ENCODE measurements around the gene RASL10A.

Gene RASL10A

DNA sequence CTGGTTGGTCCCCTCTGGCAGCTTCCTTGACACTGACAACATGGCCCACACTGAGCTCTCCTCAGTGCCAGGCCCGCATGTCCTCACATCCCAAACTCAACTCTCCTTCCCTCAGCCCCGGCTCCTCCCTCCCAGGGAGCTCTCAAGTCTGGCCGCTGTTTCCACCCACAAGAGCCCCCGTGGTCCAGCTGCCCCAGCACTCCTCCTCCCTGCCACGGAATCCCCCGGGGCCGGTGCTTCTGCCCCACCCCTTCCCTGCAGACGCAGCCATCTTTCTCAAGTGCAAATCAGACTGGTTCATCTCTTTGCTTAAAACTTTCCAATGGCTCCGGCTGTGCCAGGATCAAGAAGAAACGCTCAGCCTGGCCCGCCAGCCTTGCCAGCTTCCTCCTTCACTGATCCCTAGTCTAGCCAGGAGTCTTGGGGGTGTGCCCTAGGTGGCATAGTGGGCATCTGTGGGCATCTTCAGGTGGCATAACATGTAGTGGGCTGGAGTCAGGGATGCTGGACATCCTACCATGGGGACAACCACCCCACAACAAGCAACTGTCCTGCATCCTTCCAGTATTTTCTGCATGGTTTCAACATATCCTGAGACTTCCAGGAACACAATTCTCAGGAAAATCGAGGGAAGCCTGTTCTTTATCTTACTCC, 22.3 kb upstream of the RASL10A start:
- H3K9ac ChIP-seq (ENCODE audit: low read depth, low read length) = no peak overlapping the region
- no peak overlapping the region for H3K4me3 ChIP-seq (ENCODE audit: low read length)
- H3K4me2 ChIP-seq (ENCODE audit: low read length) = no peak overlapping the region
- peaks cover 10% of the 10 kb centered on the region for H3K4me1 ChIP-seq (ENCODE audit: control insufficient read depth, insufficient read depth, low read length)
- H3K27me3 ChIP-seq (ENCODE audit: control insufficient read depth, insufficient read depth, low read length) = no peaks in the 10 kb centered on the region
- peaks cover 77% of the 10 kb centered on the region for H3K36me3 ChIP-seq (ENCODE audit: insufficient read depth, low read length)
- no peaks in the 10 kb centered on the region for H3K9me3 ChIP-seq (replicated peaks; ENCODE audit: low read length)

DNA sequence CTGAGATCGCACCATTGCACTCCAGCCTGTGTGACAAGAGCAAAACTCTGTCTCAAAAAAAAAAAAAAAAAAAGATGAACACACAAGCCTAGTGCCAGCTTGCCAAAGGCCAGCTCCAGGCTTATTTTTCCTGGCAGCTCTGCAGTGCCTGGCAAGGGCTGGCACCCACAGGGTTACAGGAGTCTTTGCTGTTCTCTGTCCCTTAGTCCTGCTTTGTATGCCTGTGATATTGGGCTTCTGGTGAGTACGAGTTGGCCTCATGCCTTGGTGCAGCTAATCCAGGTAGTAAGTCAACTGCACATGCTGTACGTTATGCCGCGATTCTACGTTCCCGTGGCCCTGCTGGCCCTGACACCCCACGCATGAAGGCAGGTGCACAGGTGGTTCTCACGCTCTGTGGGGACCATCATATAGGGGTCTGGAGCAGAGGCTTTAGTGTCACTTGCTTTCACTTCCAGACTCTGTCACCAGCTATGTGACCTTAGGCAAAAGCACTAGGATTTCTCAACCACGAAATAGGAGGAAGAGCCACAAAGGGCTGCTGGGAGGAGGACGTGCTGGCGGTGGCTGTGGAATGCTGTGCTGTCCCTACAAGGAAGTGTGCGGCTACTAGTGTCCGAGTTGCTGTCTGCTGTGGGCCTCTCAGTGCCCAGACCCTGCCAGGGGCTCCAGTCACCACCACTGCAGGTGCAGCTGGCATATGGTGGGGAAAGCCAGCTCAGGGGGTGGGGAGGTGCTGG, 21.4 kb upstream of the RASL10A start:
- Histone ChIP-seq H3K36me3 (ENCODE audit: insufficient read depth, low read length) (peaks cover 79% of the 10 kb centered on the region), H3K4me2 (ENCODE audit: low read length) (no peak overlapping the region), H3K4me1 (ENCODE audit: control insufficient read depth, insufficient read depth, low read length) (peaks cover 10% of the 10 kb centered on the region)

GRCh38 chr22:29335656-29336055, 20.2 kb upstream of the RASL10A start:
- Histone ChIP-seq H3K9me3 (replicated peaks; ENCODE audit: low read length) (no peaks in the 10 kb centered on the region), H3K36me3 (ENCODE audit: insufficient read depth, low read length) (peaks cover 66% of the 10 kb centered on the region), H3K9ac (ENCODE audit: low read depth, low read length) (no peak overlapping the region), H3K4me1 (ENCODE audit: control insufficient read depth, insufficient read depth, low read length) (peaks cover 21% of the 10 kb centered on the region), H3K4me2 (ENCODE audit: low read length) (no peak overlapping the region), H3K27me3 (ENCODE audit: control insufficient read depth, insufficient read depth, low read length) (no peaks in the 10 kb centered on the region), H3K4me3 (ENCODE audit: low read length) (no peak overlapping the region)

More for the DNA sequence above, 21.4 kb upstream of the RASL10A start:
- no peak overlapping the region for H3K9ac ChIP-seq (ENCODE audit: low read depth, low read length)
- H3K4me3 ChIP-seq (ENCODE audit: low read length) = no peak overlapping the region
- no peaks in the 10 kb centered on the region for H3K9me3 ChIP-seq (replicated peaks; ENCODE audit: low read length)
- H3K27me3 ChIP-seq (ENCODE audit: control insufficient read depth, insufficient read depth, low read length) = no peaks in the 10 kb centered on the region

DNA sequence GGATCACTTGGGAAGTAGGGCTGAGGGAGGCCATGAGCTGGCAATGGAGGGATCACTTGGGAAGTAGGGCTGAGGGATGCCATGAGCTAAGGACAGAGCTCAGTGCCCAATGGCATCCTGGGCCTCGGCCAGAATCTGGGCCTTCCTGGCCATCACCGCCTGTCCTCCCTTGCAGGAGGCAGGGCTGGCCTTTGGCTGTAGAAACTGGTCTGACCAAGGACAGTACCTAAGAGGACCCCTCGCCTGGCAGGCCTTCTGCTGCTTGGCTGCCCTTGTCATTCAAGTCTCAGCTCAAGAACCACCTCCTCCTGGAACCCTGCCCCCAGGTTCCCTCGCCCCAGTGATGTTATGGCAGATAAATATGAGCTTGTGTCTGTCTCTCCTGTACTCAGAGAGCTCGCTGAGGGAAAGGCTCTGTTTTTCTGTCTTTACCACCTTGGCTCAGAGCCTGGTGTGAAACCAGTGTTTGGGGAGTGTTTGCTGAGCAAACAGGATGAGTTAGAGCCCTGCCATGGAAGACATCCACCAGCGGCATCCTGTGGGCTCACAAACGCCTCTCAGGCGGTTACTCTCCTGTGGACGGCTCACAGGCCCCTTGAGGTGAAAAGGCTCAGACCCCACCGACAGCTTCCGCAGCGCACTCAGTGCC, 19.3 kb upstream of the RASL10A start:
- Histone ChIP-seq H3K36me3 (ENCODE audit: insufficient read depth, low read length) (peaks cover 63% of the 10 kb centered on the region), H3K9me3 (replicated peaks; ENCODE audit: low read length) (no peaks in the 10 kb centered on the region), H3K4me3 (ENCODE audit: low read length) (no peak overlapping the region), H3K4me1 (ENCODE audit: control insufficient read depth, insufficient read depth, low read length) (peaks cover 28% of the 10 kb centered on the region), H3K4me2 (ENCODE audit: low read length) (no peak overlapping the region), H3K9ac (ENCODE audit: low read depth, low read length) (no peak overlapping the region), H3K27me3 (ENCODE audit: control insufficient read depth, insufficient read depth, low read length) (no peaks in the 10 kb centered on the region)

DNA sequence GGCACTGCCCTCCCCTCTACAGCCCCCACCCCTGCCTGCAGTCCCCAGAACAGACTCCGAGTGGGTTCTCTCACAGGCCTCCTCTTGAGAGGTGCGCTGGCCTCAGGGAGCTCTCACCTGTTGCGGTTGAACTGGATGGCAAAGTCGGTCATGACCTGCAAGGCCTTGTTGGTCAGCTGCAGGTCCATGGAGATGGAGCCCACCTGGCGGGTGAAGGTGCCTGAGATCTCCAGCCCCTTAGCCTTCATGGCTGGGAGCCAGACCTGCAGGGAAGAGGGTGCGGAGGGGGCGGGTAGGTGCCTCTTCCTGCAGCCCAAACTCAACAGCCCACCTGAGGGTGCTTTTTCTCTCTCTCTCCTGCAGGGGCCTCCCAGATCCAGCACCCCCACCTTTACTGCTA, 18.7 kb upstream of the RASL10A start:
- Histone ChIP-seq H3K9ac (ENCODE audit: low read depth, low read length) (no peak overlapping the region), H3K4me1 (ENCODE audit: control insufficient read depth, insufficient read depth, low read length) (peaks cover 34% of the 10 kb centered on the region), H3K4me2 (ENCODE audit: low read length) (no peak overlapping the region), H3K27me3 (ENCODE audit: control insufficient read depth, insufficient read depth, low read length) (no peaks in the 10 kb centered on the region), H3K9me3 (replicated peaks; ENCODE audit: low read length) (no peaks in the 10 kb centered on the region), H3K4me3 (ENCODE audit: low read length) (no peak overlapping the region), H3K36me3 (ENCODE audit: insufficient read depth, low read length) (peaks cover 59% of the 10 kb centered on the region)

- peaks cover 45% of the 10 kb centered on the region for H3K4me1 ChIP-seq (ENCODE audit: control insufficient read depth, insufficient read depth, low read length)
- H3K9ac ChIP-seq (ENCODE audit: low read depth, low read length) = no peak overlapping the region
- peaks cover 55% of the 10 kb centered on the region for H3K36me3 ChIP-seq (ENCODE audit: insufficient read depth, low read length)
- no peaks in the 10 kb centered on the region for H3K27me3 ChIP-seq (ENCODE audit: control insufficient read depth, insufficient read depth, low read length)
- H3K4me2 ChIP-seq (ENCODE audit: low read length) = no peak overlapping the region
- no peaks in the 10 kb centered on the region for H3K9me3 ChIP-seq (replicated peaks; ENCODE audit: low read length)
- no peak overlapping the region for H3K4me3 ChIP-seq (ENCODE audit: low read length)
Observed at GRCh38 chr22:29332886-29333496, 17.5 kb upstream of the RASL10A start.

GRCh38 chr22:29331658-29332300, 16.3 kb upstream of the RASL10A start:
- H3K9me3 ChIP-seq (replicated peaks; ENCODE audit: low read length) = no peaks in the 10 kb centered on the region
- H3K4me2 ChIP-seq (ENCODE audit: low read length) = no peak overlapping the region
- H3K4me3 ChIP-seq (ENCODE audit: low read length) = no peak overlapping the region
- no peaks in the 10 kb centered on the region for H3K27me3 ChIP-seq (ENCODE audit: control insufficient read depth, insufficient read depth, low read length)
- H3K36me3 ChIP-seq (ENCODE audit: insufficient read depth, low read length) = peaks cover 54% of the 10 kb centered on the region
- H3K9ac ChIP-seq (ENCODE audit: low read depth, low read length) = no peak overlapping the region
- H3K4me1 ChIP-seq (ENCODE audit: control insufficient read depth, insufficient read depth, low read length) = peaks cover 48% of the 10 kb centered on the region

- no peaks in the 10 kb centered on the region for H3K9me3 ChIP-seq (replicated peaks; ENCODE audit: low read length)
- peaks cover 48% of the 10 kb centered on the region for H3K4me1 ChIP-seq (ENCODE audit: control insufficient read depth, insufficient read depth, low read length)
- no peak overlapping the region for H3K4me3 ChIP-seq (ENCODE audit: low read length)
- H3K27me3 ChIP-seq (ENCODE audit: control insufficient read depth, insufficient read depth, low read length) = no peaks in the 10 kb centered on the region
- no peak overlapping the region for H3K9ac ChIP-seq (ENCODE audit: low read depth, low read length)
- H3K36me3 ChIP-seq (ENCODE audit: insufficient read depth, low read length) = peaks cover 56% of the 10 kb centered on the region
- peak overlapping the region; percentile 24 for H3K4me2 ChIP-seq (ENCODE audit: low read length)
Observed at GRCh38 chr22:29331213-29331612, 15.7 kb upstream of the RASL10A start.

DNA sequence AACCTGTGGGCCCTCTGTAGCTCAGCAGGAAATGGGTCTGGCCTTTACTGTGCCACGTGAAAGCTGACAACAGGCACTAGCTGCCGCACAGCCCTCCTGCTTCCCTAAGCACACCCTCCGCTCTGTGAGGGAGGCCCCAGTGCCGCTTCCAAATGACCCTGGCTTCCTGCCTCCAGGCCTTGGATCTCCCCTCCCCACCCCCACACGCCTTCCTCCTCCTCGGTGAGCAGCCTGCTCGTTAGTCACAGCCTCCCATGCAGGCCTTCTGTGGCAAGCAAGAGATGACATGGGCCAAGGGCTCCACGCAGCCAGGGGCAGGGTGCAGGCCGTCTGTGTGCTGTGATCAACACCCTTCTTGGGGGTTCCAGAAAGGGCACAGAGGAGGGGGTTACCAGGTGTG, 15.3 kb upstream of the RASL10A start:
- Histone ChIP-seq H3K36me3 (ENCODE audit: insufficient read depth, low read length) (peaks cover 56% of the 10 kb centered on the region), H3K4me3 (ENCODE audit: low read length) (no peak overlapping the region), H3K4me2 (ENCODE audit: low read length) (peak overlapping the region; percentile 24), H3K9me3 (replicated peaks; ENCODE audit: low read length) (no peaks in the 10 kb centered on the region), H3K9ac (ENCODE audit: low read depth, low read length) (no peak overlapping the region), H3K4me1 (ENCODE audit: control insufficient read depth, insufficient read depth, low read length) (peaks cover 48% of the 10 kb centered on the region), H3K27me3 (ENCODE audit: control insufficient read depth, insufficient read depth, low read length) (no peaks in the 10 kb centered on the region)

- Histone ChIP-seq H3K4me2 (ENCODE audit: low read length) (no peak overlapping the region), H3K4me1 (ENCODE audit: control insufficient read depth, insufficient read depth, low read length) (peaks cover 44% of the 10 kb centered on the region), H3K27me3 (ENCODE audit: control insufficient read depth, insufficient read depth, low read length) (no peaks in the 10 kb centered on the region), H3K36me3 (ENCODE audit: insufficient read depth, low read length) (peaks cover 52% of the 10 kb centered on the region), H3K9ac (ENCODE audit: low read depth, low read length) (no peak overlapping the region), H3K9me3 (replicated peaks; ENCODE audit: low read length) (no peaks in the 10 kb centered on the region), H3K4me3 (ENCODE audit: low read length) (no peak overlapping the region)
Observed at GRCh38 chr22:29330291-29330690, 14.8 kb upstream of the RASL10A start.

- Histone ChIP-seq H3K4me2 (ENCODE audit: low read length) (no peak overlapping the region), H3K27me3 (ENCODE audit: control insufficient read depth, insufficient read depth, low read length) (no peaks in the 10 kb centered on the region), H3K4me3 (ENCODE audit: low read length) (no peak overlapping the region), H3K9ac (ENCODE audit: low read depth, low read length) (no peak overlapping the region), H3K36me3 (ENCODE audit: insufficient read depth, low read length) (peaks cover 48% of the 10 kb centered on the region), H3K4me1 (ENCODE audit: control insufficient read depth, insufficient read depth, low read length) (peaks cover 38% of the 10 kb centered on the region), H3K9me3 (replicated peaks; ENCODE audit: low read length) (no peaks in the 10 kb centered on the region)
Observed at GRCh38 chr22:29329581-29329980, 14.1 kb upstream of the RASL10A start.
